PC-3 (cell line): ENCODE data around the gene IL3. TPM values are rescaled to one million over a fixed set of nuclear protein-coding genes. Genes with fewer than 3 reads are reported as not detected.

Source experiments
- ATAC-seq: fragments of 200-7000 bp; cut with Tn5 transposase; 2 replicates; pipeline ENCODE4 v1.9.1; 2020; ENCODE audit warnings: mild to moderate bottlenecking, moderate library complexity
- BruUV-seq: library from RNA; stranded (reverse); fragments of 400-500 nt; replicated peaks from 2 replicates; lab custom pipeline; 2021; lab: Mats Ljungman, UMichigan
- CTCF ChIA-PET: fragments of 300-600 bp; sonication (Branson Sonifier 250); formaldehyde crosslinking; loops from one replicate; lab custom pipeline; 2022; ENCODE audit warnings: antibody characterized with exemption; lab: Charles Lee
- POLR2A ChIA-PET: fragments of 300-600 bp; sonication (Branson Sonifier 250); formaldehyde crosslinking; loops from one replicate; lab custom pipeline; 2022; ENCODE audit warnings: antibody characterized with exemption; ENCODE audit not compliant: unreplicated experiment; lab: Charles Lee
- DNase-seq: peaks from one replicate; pipeline ENCODE4 v3.0.0-alpha.2; 2015
- H2AFZ ChIP-seq: fragments of 300-600 bp; sonication (generic); 2 replicates; pipeline ENCODE4 v1.6.0; 2016; ENCODE audit warnings: antibody characterized with exemption, low read length
- H3F3A ChIP-seq: fragments of 300-600 bp; sonication (generic); one replicate; pipeline ENCODE4 v1.6.0; 2017; ENCODE audit warnings: antibody characterized with exemption, low read length, control low read depth, mild to moderate bottlenecking; ENCODE audit not compliant: unreplicated experiment
- H3K27ac ChIP-seq: fragments of 300-600 bp; sonication (generic); 2 replicates; pipeline ENCODE4 v1.5.1; 2016; ENCODE audit warnings: mild to moderate bottlenecking, low read length
- H3K27me3 ChIP-seq: fragments of 300-600 bp; sonication (generic); 2 replicates; pipeline ENCODE4 v1.6.1; 2016; ENCODE audit warnings: low read length, mixed read lengths
- H3K36me3 ChIP-seq: fragments of 300-600 bp; sonication (generic); 2 replicates; pipeline ENCODE4 v1.6.1; 2016; ENCODE audit warnings: low read depth, mixed run types, low read length, mixed read lengths
- H3K4me1 ChIP-seq: fragments of 300-600 bp; sonication (generic); 2 replicates; pipeline ENCODE4 v1.5.1; 2016; ENCODE audit warnings: low read length; ENCODE audit not compliant: insufficient read depth
- H3K4me2 ChIP-seq: fragments of 300-600 bp; sonication (generic); 2 replicates; pipeline ENCODE4 v1.6.0; 2016; ENCODE audit warnings: low read length
- H3K4me3 ChIP-seq: fragments of 300-600 bp; sonication (generic); 2 replicates; pipeline ENCODE4 v1.5.1; 2016; ENCODE audit warnings: mild to moderate bottlenecking, low read length, mixed read lengths
- H3K79me2 ChIP-seq: fragments of 300-600 bp; sonication (generic); 2 replicates; pipeline ENCODE4 v1.6.1; 2017; ENCODE audit warnings: low read length, mixed read lengths
- H3K9ac ChIP-seq: fragments of 300-600 bp; sonication (generic); 2 replicates; pipeline ENCODE4 v1.6.0; 2016; ENCODE audit warnings: mild to moderate bottlenecking, low read length
- H3K9me2 ChIP-seq: fragments of 300-600 bp; sonication (generic); replicated peaks from 2 replicates; pipeline ENCODE4 v1.6.1; 2016; ENCODE audit warnings: mixed run types, low read length, mixed read lengths
- H3K9me3 ChIP-seq: fragments of 300-600 bp; sonication (generic); 2 replicates; pipeline ENCODE4 v1.6.1; 2016; ENCODE audit warnings: low read length, mixed read lengths
- H4K20me1 ChIP-seq: fragments of 300-600 bp; sonication (generic); 2 replicates; pipeline ENCODE4 v1.6.1; 2016; ENCODE audit warnings: low read length, mixed read lengths
- EZH2 ChIP-seq: fragments of 300-600 bp; sonication (generic); IDR thresholded peaks from one replicate; pipeline ENCODE4 v1.6.1; 2017; ENCODE audit warnings: antibody characterized with exemption, mild to moderate bottlenecking, low read length; ENCODE audit not compliant: unreplicated experiment
- EZH2phosphoT487 ChIP-seq: fragments of 300-600 bp; sonication (generic); IDR thresholded peaks from 2 replicates; pipeline ENCODE4 v1.6.1; 2018; ENCODE audit warnings: mild to moderate bottlenecking, antibody characterized with exemption, low read length, borderline replicate concordance
- intact Hi-C: fragments of 100-400 bp; cut with micrococcal nuclease; formaldehyde crosslinking; loops from 2 replicates; pipeline ENCODE4 v1.9.0; 2023
- total RNA-seq: library from RNA; depleted of rRNA; stranded (reverse); fragments of >200 nt; gene quantifications from 2 replicates; pipeline ENCODE4 v1.2.3, GENCODE V29; 2014
- TF ChIP-seq, protein P1 (sequence below): fragments of 300-600 bp; sonication (generic); conservative IDR thresholded peaks from 2 replicates; pipeline ENCODE4 v1.5.1; 2017; ENCODE audit warnings: antibody characterized with exemption, low read depth, mild to moderate bottlenecking, low read length

The IL3 gene
- total RNA-seq, 1 experiment from 2014 or later = not detected

DNA sequence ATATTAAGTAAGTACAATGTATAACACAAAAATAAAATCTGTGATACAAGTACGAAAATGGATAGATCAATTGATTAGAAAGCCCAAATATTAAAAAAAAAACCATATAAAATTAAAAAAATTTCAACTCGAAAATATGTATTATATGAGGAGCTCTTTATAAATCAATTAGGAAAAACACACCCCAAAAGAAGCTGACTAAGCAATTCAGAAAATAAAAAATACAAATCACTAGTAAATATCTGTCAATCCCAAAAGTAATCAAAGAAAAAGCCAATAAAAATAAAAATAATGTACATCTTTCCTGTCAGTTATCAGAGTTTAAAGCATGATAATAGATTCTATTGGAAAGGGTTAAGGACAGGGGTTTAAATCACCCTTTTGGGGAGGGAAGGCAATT is 38.8 kb upstream of the IL3 start:
- ATAC-seq (no peak), DNase-seq (no peak)
- no peaks in the 10 kb centered on the region for H3K36me3 ChIP-seq
- peaks cover 9% of the 10 kb centered on the region; the same call in 1 of the 2 replicates for H3K4me1 ChIP-seq
- no peak overlapping the region for H3K27ac ChIP-seq
- H3K9me2 ChIP-seq = no peaks in the 10 kb centered on the region
- no peaks in the 10 kb centered on the region for H3K9me3 ChIP-seq
- no peaks in the 10 kb centered on the region for H3K79me2 ChIP-seq
- H3K4me3 ChIP-seq = no peak overlapping the region
- no peak overlapping the region for H2AFZ ChIP-seq
- CTCF ChIA-PET = no interaction called here
- TF ChIP-seq EZH2 = no peak
- TF ChIP-seq, protein P1, sequence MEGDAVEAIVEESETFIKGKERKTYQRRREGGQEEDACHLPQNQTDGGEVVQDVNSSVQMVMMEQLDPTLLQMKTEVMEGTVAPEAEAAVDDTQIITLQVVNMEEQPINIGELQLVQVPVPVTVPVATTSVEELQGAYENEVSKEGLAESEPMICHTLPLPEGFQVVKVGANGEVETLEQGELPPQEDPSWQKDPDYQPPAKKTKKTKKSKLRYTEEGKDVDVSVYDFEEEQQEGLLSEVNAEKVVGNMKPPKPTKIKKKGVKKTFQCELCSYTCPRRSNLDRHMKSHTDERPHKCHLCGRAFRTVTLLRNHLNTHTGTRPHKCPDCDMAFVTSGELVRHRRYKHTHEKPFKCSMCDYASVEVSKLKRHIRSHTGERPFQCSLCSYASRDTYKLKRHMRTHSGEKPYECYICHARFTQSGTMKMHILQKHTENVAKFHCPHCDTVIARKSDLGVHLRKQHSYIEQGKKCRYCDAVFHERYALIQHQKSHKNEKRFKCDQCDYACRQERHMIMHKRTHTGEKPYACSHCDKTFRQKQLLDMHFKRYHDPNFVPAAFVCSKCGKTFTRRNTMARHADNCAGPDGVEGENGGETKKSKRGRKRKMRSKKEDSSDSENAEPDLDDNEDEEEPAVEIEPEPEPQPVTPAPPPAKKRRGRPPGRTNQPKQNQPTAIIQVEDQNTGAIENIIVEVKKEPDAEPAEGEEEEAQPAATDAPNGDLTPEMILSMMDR = no peak
- TF ChIP-seq EZH2phosphoT487 = no peak
- H3K4me2 ChIP-seq = no peak overlapping the region
- no peaks in the 10 kb centered on the region for H3K27me3 ChIP-seq
- H3F3A ChIP-seq = no peaks in the 10 kb centered on the region
- no peaks in the 10 kb centered on the region for H4K20me1 ChIP-seq
- no peak overlapping the region for H3K9ac ChIP-seq
- POLR2A ChIA-PET = no interaction called here
- intact Hi-C loops = no loop called here
- no TSS peak for BruUV-seq

DNA sequence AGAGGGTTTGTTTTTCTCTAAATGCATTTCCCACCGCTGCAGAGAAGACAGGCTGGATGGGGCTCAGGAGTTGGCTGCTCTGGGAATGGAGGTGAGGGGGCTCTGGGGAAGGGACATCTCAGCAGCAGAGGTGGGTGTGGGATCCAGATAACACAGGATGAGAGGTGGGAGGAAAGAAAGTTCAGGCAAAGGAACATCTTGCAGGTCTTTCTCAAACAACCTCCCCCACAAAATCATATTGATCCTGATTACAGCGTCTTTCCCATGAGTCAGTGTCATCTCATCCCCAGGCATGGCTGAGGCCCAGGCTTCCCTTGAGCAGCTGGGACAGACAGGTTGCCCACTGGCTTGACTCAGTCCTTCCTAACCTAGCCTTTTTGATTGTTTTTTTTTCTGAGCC is 37.7 kb upstream of the IL3 start:
- H3K27me3 ChIP-seq = no peaks in the 10 kb centered on the region
- no peak overlapping the region for H3K9ac ChIP-seq
- H3K36me3 ChIP-seq = no peaks in the 10 kb centered on the region
- H2AFZ ChIP-seq = no peak overlapping the region
- H3K79me2 ChIP-seq = no peaks in the 10 kb centered on the region
- intact Hi-C loops = no loop called here
- CTCF ChIA-PET = no interaction called here
- no peak overlapping the region for H3K4me3 ChIP-seq
- DNase-seq (peak; percentile 53), ATAC-seq (peak; percentile 55; the same call in 1 of the 2 replicates)
- H3F3A ChIP-seq = no peaks in the 10 kb centered on the region
- no TSS peak for BruUV-seq
- POLR2A ChIA-PET = no interaction called here
- H3K4me2 ChIP-seq = no peak overlapping the region
- no peaks in the 10 kb centered on the region for H3K9me2 ChIP-seq
- peaks cover 9% of the 10 kb centered on the region; the same call in 1 of the 2 replicates for H3K4me1 ChIP-seq
- no peaks in the 10 kb centered on the region for H4K20me1 ChIP-seq
- H3K9me3 ChIP-seq = no peaks in the 10 kb centered on the region
- TF ChIP-seq, protein P1 = no peak
- TF ChIP-seq EZH2phosphoT487 (no peak), EZH2 (no peak)
- no peak overlapping the region for H3K27ac ChIP-seq

DNA sequence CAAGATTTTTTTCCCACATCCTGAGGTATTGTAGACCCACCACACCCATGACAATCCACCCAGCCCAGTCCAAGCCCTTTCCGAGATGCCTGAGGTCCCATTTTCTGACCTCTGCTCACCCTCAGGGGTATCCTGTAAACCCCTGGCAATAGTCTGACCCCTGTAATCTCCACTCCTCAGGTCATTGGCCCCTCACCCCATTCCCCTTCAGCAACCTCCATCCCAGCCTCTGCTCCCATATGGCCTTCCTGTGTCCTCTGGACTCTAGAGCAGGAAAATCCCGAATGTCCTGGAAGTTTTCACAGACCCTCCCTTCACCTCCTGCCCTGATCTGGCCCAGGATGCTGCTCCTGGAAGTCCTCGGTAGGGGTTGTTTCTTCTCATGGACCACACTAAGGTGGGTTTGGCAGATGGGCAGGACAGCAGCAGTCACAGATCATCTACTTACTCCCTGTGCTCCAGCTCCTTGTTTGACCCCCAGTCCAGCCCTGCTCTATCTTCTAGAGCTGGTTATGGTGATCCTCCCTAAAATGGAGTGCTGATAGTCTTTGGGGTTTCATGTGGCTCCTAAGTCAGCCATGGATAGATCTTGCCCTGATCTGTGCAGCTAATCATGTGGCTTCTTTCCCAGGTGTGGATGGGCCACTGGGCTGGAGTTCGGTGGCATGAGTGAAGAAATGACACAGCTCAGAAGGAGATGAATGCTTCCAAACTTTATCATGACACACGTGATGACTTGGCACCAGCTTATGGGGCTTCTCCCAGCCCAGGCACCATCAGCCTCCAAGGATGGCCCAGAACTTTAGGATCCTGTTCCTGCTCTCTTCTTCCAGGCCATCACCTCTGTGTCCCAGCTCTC is 37.0 kb upstream of the IL3 start:
- CTCF ChIA-PET = no interaction called here
- H3F3A ChIP-seq = no peaks in the 10 kb centered on the region

More for the DNA sequence above, 37.0 kb upstream of the IL3 start:
- no peak overlapping the region for H3K4me3 ChIP-seq
- no peak overlapping the region for H2AFZ ChIP-seq
- no peaks in the 10 kb centered on the region for H3K9me2 ChIP-seq
- no peak overlapping the region for H3K9ac ChIP-seq
- H4K20me1 ChIP-seq = no peaks in the 10 kb centered on the region
- H3K27ac ChIP-seq = no peak overlapping the region
- POLR2A ChIA-PET = no interaction called here
- BruUV-seq = no TSS peak
- no peaks in the 10 kb centered on the region for H3K27me3 ChIP-seq
- no peaks in the 10 kb centered on the region for H3K36me3 ChIP-seq
- no peaks in the 10 kb centered on the region for H3K79me2 ChIP-seq
- DNase-seq (no peak), ATAC-seq (no peak)
- H3K4me1 ChIP-seq = peaks cover 9% of the 10 kb centered on the region; the same call in 1 of the 2 replicates
- H3K4me2 ChIP-seq = no peak overlapping the region
- no peak for TF ChIP-seq EZH2phosphoT487
- TF ChIP-seq, protein P1 = no peak
- no peak for TF ChIP-seq EZH2
- intact Hi-C loops = no loop called here
- H3K9me3 ChIP-seq = no peaks in the 10 kb centered on the region
